Bronchial epithelial cell (primary cell): ENCODE data around the gene TFAP2B. TPM values are rescaled to one million over a fixed set of nuclear protein-coding genes. Genes with fewer than 3 reads are reported as not detected.

ENCODE experiments used
- DNase-seq: peaks from one replicate; pipeline ENCODE4 v3.0.0-alpha.2; 2010; ENCODE audit warnings: low read depth
- FAIRE-seq: peaks from 2 replicates; lab custom pipeline; 2011; peaks lifted over from hg19 to GRCh38; lab: Jason Lieb, UNC
- H3K27me3 ChIP-seq: 2 replicates; pipeline ENCODE4 v1.5.1; 2011; ENCODE audit warnings: low read length; ENCODE audit not compliant: control insufficient read depth, insufficient read depth
- H3K36me3 ChIP-seq: 2 replicates; pipeline ENCODE4 v1.5.1; 2011; ENCODE audit warnings: low read length; ENCODE audit not compliant: control insufficient read depth, insufficient read depth
- H3K4me3 ChIP-seq: 2 replicates; pipeline ENCODE4 v1.5.1; 2011; ENCODE audit warnings: mild to moderate bottlenecking, low read depth, low read length, control low read depth
- CTCF ChIP-seq: IDR thresholded peaks from 2 replicates; pipeline ENCODE4 v1.5.1; 2011; ENCODE audit warnings: mild to moderate bottlenecking, moderate library complexity, low read length, control low read depth, inconsistent platforms; ENCODE audit not compliant: insufficient read depth, severe bottlenecking
- total RNA-seq: library from RNA; depleted of rRNA; stranded (reverse); fragments of >200 nt; gene quantifications from 2 replicates; pipeline ENCODE4 v1.2.1, GENCODE V29; 2014

Gene TFAP2B
- total RNA-seq, 1 donor from 2014 or later: not detected

GRCh38 chr6:50820869-50821264 is 2.2 kb downstream of the TFAP2B start:
- FAIRE-seq: no peak
- DNase-seq: no peak
- TF ChIP-seq CTCF: no peak
- Histone ChIP-seq H3K36me3 (no peaks in the 10 kb centered on the region), H3K27me3 (peaks cover 67% of the 10 kb centered on the region), H3K4me3 (no peak overlapping the region)

GRCh38 chr6:50821441-50822077 is 2.9 kb downstream of the TFAP2B start:
- peaks cover 73% of the 10 kb centered on the region for H3K27me3 ChIP-seq
- no peaks in the 10 kb centered on the region for H3K36me3 ChIP-seq
- no peak for DNase-seq
- TF ChIP-seq CTCF: no peak
- no peak for FAIRE-seq
- H3K4me3 ChIP-seq: no peak overlapping the region

DNA sequence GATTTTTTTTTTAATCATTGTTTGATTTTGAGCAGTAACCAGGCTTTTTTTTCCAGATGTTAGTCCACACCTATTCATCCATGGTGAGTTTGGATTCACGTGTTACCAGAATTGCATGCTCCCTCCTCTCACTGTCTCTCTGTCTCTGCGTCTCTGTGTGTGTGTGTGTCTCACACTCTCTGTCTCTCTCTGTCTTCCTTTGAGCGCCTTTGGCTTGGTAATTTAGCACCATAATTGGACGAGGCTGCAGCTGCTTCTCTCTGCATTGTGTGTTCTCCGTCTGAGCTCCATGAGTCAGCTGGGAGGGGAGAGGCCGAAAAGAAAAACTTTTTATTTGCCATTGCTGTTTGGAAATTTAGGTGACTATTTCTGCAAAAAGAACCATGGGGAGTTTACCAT is 3.4 kb downstream of the TFAP2B start:
- no peak for DNase-seq
- Histone ChIP-seq H3K27me3 (peaks cover 75% of the 10 kb centered on the region), H3K36me3 (no peaks in the 10 kb centered on the region), H3K4me3 (no peak overlapping the region)
- no peak for TF ChIP-seq CTCF
- FAIRE-seq: no peak

DNA sequence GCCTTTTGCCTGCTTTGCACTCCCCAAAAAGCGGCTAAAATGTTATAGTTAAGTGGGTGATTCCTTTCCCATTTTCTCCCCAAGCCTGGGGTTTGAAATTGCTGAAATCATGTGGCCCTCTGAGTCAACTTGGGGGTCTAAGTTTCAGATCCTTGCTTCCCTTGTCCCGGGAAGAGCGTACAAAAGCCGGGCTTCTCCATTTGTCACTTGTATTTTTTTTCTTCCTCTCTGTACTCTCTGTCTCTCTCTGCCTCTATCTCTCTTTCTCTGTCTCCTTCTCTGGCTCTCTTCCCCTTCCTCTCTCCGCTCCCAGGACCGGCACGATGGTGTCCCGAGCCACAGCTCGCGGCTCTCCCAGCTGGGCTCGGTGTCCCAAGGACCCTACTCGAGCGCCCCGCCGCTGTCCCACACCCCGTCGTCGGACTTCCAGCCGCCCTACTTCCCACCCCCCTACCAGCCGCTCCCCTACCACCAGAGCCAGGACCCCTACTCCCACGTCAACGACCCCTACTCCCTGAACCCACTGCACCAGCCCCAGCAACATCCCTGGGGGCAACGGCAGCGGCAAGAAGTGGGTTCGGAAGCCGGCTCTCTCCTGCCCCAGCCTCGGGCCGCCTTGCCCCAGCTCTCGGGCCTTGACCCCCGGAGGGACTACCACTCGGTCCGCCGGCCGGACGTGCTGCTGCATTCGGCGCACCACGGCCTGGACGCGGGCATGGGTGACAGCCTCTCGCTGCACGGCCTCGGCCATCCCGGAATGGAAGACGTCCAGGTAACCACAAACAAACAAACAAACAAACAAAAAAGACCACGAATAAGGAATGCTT is 4.6 kb downstream of the TFAP2B start:
- no peak for TF ChIP-seq CTCF
- no peak overlapping the region for H3K4me3 ChIP-seq
- peaks cover 74% of the 10 kb centered on the region for H3K27me3 ChIP-seq
- H3K36me3 ChIP-seq: no peaks in the 10 kb centered on the region
- FAIRE-seq: no peak
- no peak for DNase-seq

- H3K27me3 ChIP-seq: peaks cover 67% of the 10 kb centered on the region
- DNase-seq: no peak
- no peak for FAIRE-seq
Observed at GRCh38 chr6:50824552-50824951, 5.9 kb downstream of the TFAP2B start.

More at GRCh38 chr6:50824552-50824951, 5.9 kb downstream of the TFAP2B start:
- H3K36me3 ChIP-seq: no peaks in the 10 kb centered on the region
- no peak overlapping the region for H3K4me3 ChIP-seq
- no peak for TF ChIP-seq CTCF
